Measurements from ENCODE around the gene KCNE2. TPM values are rescaled to one million over a fixed set of nuclear protein-coding genes. Genes with fewer than 3 reads are reported as not detected.
"Not testable (repeated sequence)": the region's sequence is repeated elsewhere in the genome, so short reads cannot be mapped to it uniquely, and the experiment has no call there.

The KCNE2 gene
- total and polyA plus RNA-seq, 4 donors: 0.50 to 2.4 (median 1.6) TPM

GRCh38 chr21:34372321-34372720 lies 8.5 kb downstream of the KCNE2 start:
- H3K27me3 ChIP-seq (ENCODE audit: control insufficient read depth in 1 of 2, insufficient read depth in 2 of 2, low read length in 1 of 2): no peaks in the 10 kb centered on the region
- ATAC-seq (ENCODE audit: low FRiP score) (no peak), DNase-seq (no peak)
- WGBS, 2 donors: 83 to 92% methylated on average over 5 of the region's 5 CpGs
- no peaks in the 10 kb centered on the region for H3K4me1 ChIP-seq (ENCODE audit: control insufficient read depth in 1 of 2, insufficient read depth in 2 of 2, low read length in 2 of 2)
- H3K9me3 ChIP-seq (ENCODE audit: control insufficient read depth, low read length): no peaks in the 10 kb centered on the region
- no peak overlapping the region for H3K27ac ChIP-seq (ENCODE audit: low read depth in 1 of 2, low read length in 2 of 2)
- H3K4me3 ChIP-seq (ENCODE audit: low read length in 2 of 2): no peak overlapping the region
- intact Hi-C loops (cut with DNase I): no loop called here
- H3K36me3 ChIP-seq (ENCODE audit: control insufficient read depth in 1 of 2, insufficient read depth in 2 of 2, low read length in 1 of 2): peaks cover 0 to 2% of the 10 kb centered on the region in 2 donors

- H3K4me3 ChIP-seq (ENCODE audit: low read length in 2 of 2); H3K36me3 ChIP-seq (ENCODE audit: control insufficient read depth in 1 of 2, insufficient read depth in 2 of 2, low read length in 1 of 2); H3K27me3 ChIP-seq (ENCODE audit: control insufficient read depth in 1 of 2, insufficient read depth in 2 of 2, low read length in 1 of 2); intact Hi-C loops (cut with DNase I); H3K27ac ChIP-seq (ENCODE audit: low read depth in 1 of 2, low read length in 2 of 2); DNase-seq; ATAC-seq (ENCODE audit: low FRiP score); H3K9me3 ChIP-seq (ENCODE audit: control insufficient read depth, low read length); H3K4me1 ChIP-seq (ENCODE audit: control insufficient read depth in 1 of 2, insufficient read depth in 2 of 2, low read length in 2 of 2): not testable (repeated sequence)
- WGBS, 2 donors: no CpG with 5 or more reads among the region's 8 CpGs
Measured at GRCh38 chr21:34374462-34374861, 10.7 kb downstream of the KCNE2 start.

- H3K4me1 ChIP-seq (ENCODE audit: control insufficient read depth in 1 of 2, insufficient read depth in 2 of 2, low read length in 2 of 2); H3K27ac ChIP-seq (ENCODE audit: low read depth in 1 of 2, low read length in 2 of 2); H3K9me3 ChIP-seq (ENCODE audit: control insufficient read depth, low read length); H3K36me3 ChIP-seq (ENCODE audit: control insufficient read depth in 1 of 2, insufficient read depth in 2 of 2, low read length in 1 of 2); intact Hi-C loops (cut with DNase I); H3K27me3 ChIP-seq (ENCODE audit: control insufficient read depth in 1 of 2, insufficient read depth in 2 of 2, low read length in 1 of 2); H3K4me3 ChIP-seq (ENCODE audit: low read length in 2 of 2); DNase-seq: not testable (repeated sequence)
- peak; percentile 97 for ATAC-seq (ENCODE audit: low FRiP score)
- no CpG with 5 or more reads among the region's 49 CpGs for WGBS, 2 donors
Measured at GRCh38 chr21:34374940-34375618, 11.3 kb downstream of the KCNE2 start, which contains the start of gene SMIM11. Gene SMIM11 (plus strand): TSS chr21:34375507. CDS start chr21:34379505, 3,998 bp downstream.

GRCh38 chr21:34375619-34375972 lies 11.8 kb downstream of the KCNE2 start:
- H3K9me3 ChIP-seq (ENCODE audit: control insufficient read depth, low read length); H3K36me3 ChIP-seq (ENCODE audit: control insufficient read depth in 1 of 2, insufficient read depth in 2 of 2, low read length in 1 of 2); H3K27ac ChIP-seq (ENCODE audit: low read depth in 1 of 2, low read length in 2 of 2); H3K4me1 ChIP-seq (ENCODE audit: control insufficient read depth in 1 of 2, insufficient read depth in 2 of 2, low read length in 2 of 2); DNase-seq; H3K27me3 ChIP-seq (ENCODE audit: control insufficient read depth in 1 of 2, insufficient read depth in 2 of 2, low read length in 1 of 2); H3K4me3 ChIP-seq (ENCODE audit: low read length in 2 of 2); intact Hi-C loops (cut with DNase I): not testable (repeated sequence)
- WGBS, 2 donors: no CpG with 5 or more reads among the region's 33 CpGs
- ATAC-seq (ENCODE audit: low FRiP score): peak; percentile 74

- ATAC-seq (ENCODE audit: low FRiP score); H3K36me3 ChIP-seq (ENCODE audit: control insufficient read depth in 1 of 2, insufficient read depth in 2 of 2, low read length in 1 of 2); DNase-seq; H3K4me1 ChIP-seq (ENCODE audit: control insufficient read depth in 1 of 2, insufficient read depth in 2 of 2, low read length in 2 of 2); H3K9me3 ChIP-seq (ENCODE audit: control insufficient read depth, low read length); H3K4me3 ChIP-seq (ENCODE audit: low read length in 2 of 2); intact Hi-C loops (cut with DNase I); H3K27ac ChIP-seq (ENCODE audit: low read depth in 1 of 2, low read length in 2 of 2); H3K27me3 ChIP-seq (ENCODE audit: control insufficient read depth in 1 of 2, insufficient read depth in 2 of 2, low read length in 1 of 2): not testable (repeated sequence)
- no CpG with 5 or more reads among the region's 2 CpGs for WGBS, 2 donors
Measured at GRCh38 chr21:34383138-34383537, 19.3 kb downstream of the KCNE2 start.

- DNase-seq; H3K4me3 ChIP-seq (ENCODE audit: low read length in 2 of 2); H3K9me3 ChIP-seq (ENCODE audit: control insufficient read depth, low read length); ATAC-seq (ENCODE audit: low FRiP score); H3K27me3 ChIP-seq (ENCODE audit: control insufficient read depth in 1 of 2, insufficient read depth in 2 of 2, low read length in 1 of 2); H3K27ac ChIP-seq (ENCODE audit: low read depth in 1 of 2, low read length in 2 of 2); intact Hi-C loops (cut with DNase I); H3K36me3 ChIP-seq (ENCODE audit: control insufficient read depth in 1 of 2, insufficient read depth in 2 of 2, low read length in 1 of 2); H3K4me1 ChIP-seq (ENCODE audit: control insufficient read depth in 1 of 2, insufficient read depth in 2 of 2, low read length in 2 of 2): not testable (repeated sequence)
- no CpG with 5 or more reads among the region's 14 CpGs for WGBS, 2 donors
Measured at GRCh38 chr21:34383724-34384415, 20.1 kb downstream of the KCNE2 start.

- H3K4me1 ChIP-seq (ENCODE audit: control insufficient read depth in 1 of 2, insufficient read depth in 2 of 2, low read length in 2 of 2); intact Hi-C loops (cut with DNase I); H3K27me3 ChIP-seq (ENCODE audit: control insufficient read depth in 1 of 2, insufficient read depth in 2 of 2, low read length in 1 of 2); H3K27ac ChIP-seq (ENCODE audit: low read depth in 1 of 2, low read length in 2 of 2); ATAC-seq (ENCODE audit: low FRiP score); H3K4me3 ChIP-seq (ENCODE audit: low read length in 2 of 2); H3K36me3 ChIP-seq (ENCODE audit: control insufficient read depth in 1 of 2, insufficient read depth in 2 of 2, low read length in 1 of 2); DNase-seq; H3K9me3 ChIP-seq (ENCODE audit: control insufficient read depth, low read length): not testable (repeated sequence)
- WGBS, 2 donors: no CpG with 5 or more reads among the region's 5 CpGs
Measured at GRCh38 chr21:34400522-34400921, 36.7 kb downstream of the KCNE2 start.

GRCh38 chr21:34404742-34405141 lies 40.9 kb downstream of the KCNE2 start:
- WGBS, 2 donors: no CpG with 5 or more reads among the region's 5 CpGs
- intact Hi-C loops (cut with DNase I); ATAC-seq (ENCODE audit: low FRiP score); H3K36me3 ChIP-seq (ENCODE audit: control insufficient read depth in 1 of 2, insufficient read depth in 2 of 2, low read length in 1 of 2); H3K9me3 ChIP-seq (ENCODE audit: control insufficient read depth, low read length); DNase-seq; H3K27me3 ChIP-seq (ENCODE audit: control insufficient read depth in 1 of 2, insufficient read depth in 2 of 2, low read length in 1 of 2); H3K27ac ChIP-seq (ENCODE audit: low read depth in 1 of 2, low read length in 2 of 2); H3K4me1 ChIP-seq (ENCODE audit: control insufficient read depth in 1 of 2, insufficient read depth in 2 of 2, low read length in 2 of 2); H3K4me3 ChIP-seq (ENCODE audit: low read length in 2 of 2): not testable (repeated sequence)

GRCh38 chr21:34405686-34406085 lies 41.9 kb downstream of the KCNE2 start:
- DNase-seq; H3K4me3 ChIP-seq (ENCODE audit: low read length in 2 of 2); H3K4me1 ChIP-seq (ENCODE audit: control insufficient read depth in 1 of 2, insufficient read depth in 2 of 2, low read length in 2 of 2); H3K36me3 ChIP-seq (ENCODE audit: control insufficient read depth in 1 of 2, insufficient read depth in 2 of 2, low read length in 1 of 2); H3K27ac ChIP-seq (ENCODE audit: low read depth in 1 of 2, low read length in 2 of 2); ATAC-seq (ENCODE audit: low FRiP score); H3K9me3 ChIP-seq (ENCODE audit: control insufficient read depth, low read length); intact Hi-C loops (cut with DNase I); H3K27me3 ChIP-seq (ENCODE audit: control insufficient read depth in 1 of 2, insufficient read depth in 2 of 2, low read length in 1 of 2): not testable (repeated sequence)
- no CpG with 5 or more reads among the region's 2 CpGs for WGBS, 2 donors
